Activated CD8-positive, alpha-beta memory T cell treated with anti-CD3 and anti-CD28 coated beads for 4 hours (primary cell): Measurements from ENCODE around the gene LPP.
"Not testable (repeated sequence)": the region's sequence is repeated elsewhere in the genome, so short reads cannot be mapped to it uniquely, and the experiment has no call there.

Source experiments
- DNase-seq, 2 donors: peaks; one replicate each; pipeline ENCODE4 v3.0.0-alpha.2; 2020; ENCODE audit warnings: low read depth in 2 of 2

The LPP gene

DNA sequence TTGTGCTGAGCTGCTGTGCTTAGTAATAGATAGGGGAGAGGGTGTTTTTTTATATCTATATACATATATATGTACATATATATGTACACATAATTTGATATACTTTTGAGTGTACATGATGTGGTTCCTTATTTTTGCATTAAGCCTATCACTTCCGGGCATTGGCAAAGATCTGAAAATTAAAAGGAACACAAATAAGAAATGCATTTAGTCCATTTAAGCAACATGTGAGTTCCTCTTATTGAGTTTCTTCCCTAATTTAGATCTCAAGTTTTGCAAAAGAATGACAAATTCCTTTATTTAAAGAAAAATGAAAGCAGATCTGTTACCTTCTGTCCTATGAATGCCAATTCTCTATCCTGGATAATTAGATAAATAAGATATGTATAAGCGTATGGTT, 435.1 kb downstream of the LPP start:
- DNase-seq = no peak

GRCh38 chr3:188589771-188590170, 435.8 kb downstream of the LPP start:
- no peak for DNase-seq

DNA sequence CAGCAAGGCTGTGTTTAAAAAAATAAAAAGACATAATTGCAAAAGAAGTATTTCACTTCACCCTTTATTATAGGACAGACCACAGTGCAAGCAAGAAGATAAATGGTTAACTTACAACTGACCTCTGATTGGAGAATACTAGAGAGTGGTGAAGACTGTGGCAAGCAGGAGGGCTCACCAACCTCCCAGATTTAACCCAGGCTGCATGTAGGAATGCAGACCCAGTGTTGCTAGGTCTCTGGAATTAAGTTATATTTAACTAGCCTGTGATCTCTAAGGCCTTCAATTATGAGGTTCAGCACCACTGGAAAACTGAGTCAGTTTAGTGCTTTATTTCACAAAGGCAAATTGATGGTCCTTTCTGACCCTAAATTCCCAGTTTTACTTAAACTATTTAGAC, 436.6 kb downstream of the LPP start:
- no peak for DNase-seq

GRCh38 chr3:188594139-188594538, 440.2 kb downstream of the LPP start:
- DNase-seq = no peak

GRCh38 chr3:188595890-188596376, 442.0 kb downstream of the LPP start:
- DNase-seq = no peak

- DNase-seq = no peak
Observed at GRCh38 chr3:188598894-188599293, 444.9 kb downstream of the LPP start.

DNA sequence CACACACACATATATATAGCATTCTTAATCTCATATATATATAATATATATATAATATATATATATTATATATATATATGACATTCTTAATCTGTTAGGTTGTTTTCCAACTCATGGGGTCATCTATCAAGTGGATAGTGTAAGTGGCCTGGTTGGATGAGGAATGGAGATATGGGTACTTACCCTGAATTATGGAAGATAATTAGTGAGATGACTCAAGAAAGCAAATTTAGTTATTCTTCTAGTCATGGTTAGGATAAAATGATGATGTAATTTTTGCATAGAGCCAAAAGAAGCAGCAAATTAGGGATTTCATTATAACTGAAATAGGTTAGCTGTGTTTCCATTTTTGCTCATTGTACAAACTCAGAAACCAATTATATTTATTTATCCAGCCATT, 448.2 kb downstream of the LPP start:
- DNase-seq = no peak

- DNase-seq = no peak
Observed at GRCh38 chr3:188602620-188603019, 448.7 kb downstream of the LPP start.

GRCh38 chr3:188604651-188605050, 450.7 kb downstream of the LPP start:
- DNase-seq = no peak

- no peak for DNase-seq
Observed at GRCh38 chr3:188605231-188605630, 451.3 kb downstream of the LPP start.

- no peak for DNase-seq
Observed at GRCh38 chr3:188605905-188606304, 451.9 kb downstream of the LPP start.

DNA sequence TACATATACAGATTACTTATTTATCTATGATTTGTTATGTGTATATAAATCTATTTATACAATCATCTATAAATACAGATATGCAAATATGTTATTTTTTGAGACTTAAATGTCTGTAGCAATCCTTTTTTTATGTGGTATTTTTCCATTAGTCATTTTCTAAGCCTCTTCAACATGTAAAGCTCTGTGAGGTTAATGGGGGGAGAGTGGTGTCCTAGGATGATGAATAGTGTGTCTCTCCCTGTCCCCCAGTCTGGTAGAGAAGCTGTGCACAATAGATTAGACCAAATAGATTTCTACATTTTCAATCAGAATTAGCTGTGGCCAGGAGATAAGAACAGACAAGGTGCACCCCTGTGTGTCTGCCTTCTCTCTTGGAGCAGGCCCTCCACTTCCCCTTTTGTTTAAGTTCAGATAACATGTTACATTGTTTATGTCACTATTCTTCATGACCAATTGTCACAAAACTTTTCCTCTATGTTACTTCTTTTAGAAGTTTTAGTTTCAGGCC, 453.9 kb downstream of the LPP start:
- no peak for DNase-seq

DNA sequence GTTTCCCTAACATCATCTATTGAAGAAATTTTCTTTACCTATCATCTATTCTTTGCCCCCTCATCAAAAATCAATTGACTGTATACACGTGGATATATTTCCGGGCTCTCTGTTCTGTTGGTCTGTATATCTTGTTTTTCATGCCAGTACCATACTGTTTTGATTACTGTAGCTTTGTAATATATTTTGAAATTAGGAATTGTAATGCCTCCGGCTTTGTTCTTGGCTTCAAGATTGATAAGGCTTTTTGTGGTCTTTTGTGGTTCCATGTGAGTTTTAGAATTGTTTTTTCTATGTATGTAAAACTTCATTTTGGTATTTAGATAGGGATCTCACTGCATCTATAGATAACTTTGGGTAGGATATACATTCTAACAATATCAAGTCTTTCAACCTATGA, 454.4 kb downstream of the LPP start:
- no peak for DNase-seq

- not testable (repeated sequence) for DNase-seq
Observed at GRCh38 chr3:188613721-188614120, 459.8 kb downstream of the LPP start.

GRCh38 chr3:188617270-188617669, 463.3 kb downstream of the LPP start:
- DNase-seq = no peak

DNA sequence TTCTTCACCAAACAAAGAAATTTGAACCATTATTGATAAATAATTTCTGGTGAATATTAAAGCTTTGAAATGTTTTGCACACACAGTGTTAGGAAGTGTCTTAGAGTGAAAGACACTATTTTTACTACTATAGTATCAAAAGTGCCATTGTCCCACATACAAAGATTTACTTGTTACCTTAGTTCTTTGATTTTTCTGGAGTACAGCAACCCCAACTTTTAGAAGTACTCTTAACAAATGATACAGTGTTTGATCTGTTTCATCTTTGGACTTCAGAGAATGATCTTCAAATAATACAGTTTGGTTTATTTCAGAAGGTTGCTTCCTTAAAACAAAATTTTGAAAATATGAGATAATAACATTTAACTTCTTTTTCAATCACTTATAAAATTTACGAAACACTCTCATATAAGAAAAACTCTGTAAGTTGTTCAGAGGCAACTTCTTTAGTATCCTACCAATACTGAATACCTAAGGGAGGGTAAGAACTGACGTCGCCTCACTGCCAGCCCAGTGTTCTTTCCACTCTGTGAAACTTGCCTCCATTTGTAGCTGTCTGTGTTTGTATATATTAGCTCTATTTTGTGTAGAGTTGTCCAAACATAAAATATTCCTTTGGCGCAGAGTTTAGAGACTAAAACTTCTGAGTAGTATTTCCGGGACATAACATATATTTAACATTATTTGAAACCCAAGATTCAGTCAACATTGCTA, 464.2 kb downstream of the LPP start:
- no peak for DNase-seq

- DNase-seq = no peak
Observed at GRCh38 chr3:188620752-188621151, 466.8 kb downstream of the LPP start.

- DNase-seq = no peak
Observed at GRCh38 chr3:188624384-188624783, 470.4 kb downstream of the LPP start.

DNA sequence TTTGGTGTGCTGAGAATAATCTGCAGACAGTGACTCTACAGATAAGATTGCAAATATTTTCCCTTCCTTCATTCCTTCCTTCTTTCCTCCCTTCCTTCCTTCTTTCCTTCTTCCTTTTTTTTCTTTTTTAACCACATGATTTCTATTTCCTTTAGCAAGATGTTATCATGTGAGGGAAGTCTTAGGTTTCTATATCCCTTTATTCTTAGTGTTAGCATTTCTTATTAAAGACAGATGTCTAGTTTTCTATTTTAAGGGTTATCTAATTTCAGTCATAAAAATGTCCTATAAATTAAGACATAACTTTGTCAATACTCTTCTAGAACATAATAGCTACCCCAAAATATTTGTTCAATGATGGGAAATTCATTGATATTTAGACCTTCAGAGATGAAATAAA, 470.9 kb downstream of the LPP start:
- DNase-seq = no peak

DNA sequence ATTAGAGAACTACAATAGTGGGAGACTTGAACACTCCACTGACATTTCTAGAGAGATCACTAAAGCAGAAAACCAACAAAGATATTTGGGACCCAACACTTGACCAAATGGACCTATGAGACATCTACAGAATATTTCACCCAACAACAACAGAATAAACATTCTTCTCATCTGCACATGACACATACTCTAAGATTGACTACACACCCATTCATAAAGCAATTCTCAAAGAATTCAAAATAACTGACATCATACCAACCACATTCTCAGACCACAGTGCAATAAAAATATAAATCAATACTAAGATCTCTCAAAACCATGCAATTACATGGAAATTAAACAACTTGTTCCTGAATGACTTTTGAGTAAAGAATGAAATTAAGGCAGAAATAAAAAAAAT, 473.7 kb downstream of the LPP start:
- no peak for DNase-seq

GRCh38 chr3:188631291-188632010, 477.5 kb downstream of the LPP start:
- DNase-seq = no peak

- DNase-seq = no peak
Observed at GRCh38 chr3:188633206-188633605, 479.2 kb downstream of the LPP start.

- DNase-seq = no peak
Observed at GRCh38 chr3:188634285-188634684, 480.3 kb downstream of the LPP start.
